GM12874 (cell line): ENCODE results near the gene SCN1B.

ENCODE experiments used
- TF ChIP-seq, protein P1 (sequence below): IDR thresholded peaks from 2 replicates; pipeline ENCODE4 v1.5.1; 2011; ENCODE audit warnings: low read depth, mild to moderate bottlenecking, control low read depth, low read length, moderate library complexity; ENCODE audit not compliant: insufficient read depth

SCN1B gene

DNA sequence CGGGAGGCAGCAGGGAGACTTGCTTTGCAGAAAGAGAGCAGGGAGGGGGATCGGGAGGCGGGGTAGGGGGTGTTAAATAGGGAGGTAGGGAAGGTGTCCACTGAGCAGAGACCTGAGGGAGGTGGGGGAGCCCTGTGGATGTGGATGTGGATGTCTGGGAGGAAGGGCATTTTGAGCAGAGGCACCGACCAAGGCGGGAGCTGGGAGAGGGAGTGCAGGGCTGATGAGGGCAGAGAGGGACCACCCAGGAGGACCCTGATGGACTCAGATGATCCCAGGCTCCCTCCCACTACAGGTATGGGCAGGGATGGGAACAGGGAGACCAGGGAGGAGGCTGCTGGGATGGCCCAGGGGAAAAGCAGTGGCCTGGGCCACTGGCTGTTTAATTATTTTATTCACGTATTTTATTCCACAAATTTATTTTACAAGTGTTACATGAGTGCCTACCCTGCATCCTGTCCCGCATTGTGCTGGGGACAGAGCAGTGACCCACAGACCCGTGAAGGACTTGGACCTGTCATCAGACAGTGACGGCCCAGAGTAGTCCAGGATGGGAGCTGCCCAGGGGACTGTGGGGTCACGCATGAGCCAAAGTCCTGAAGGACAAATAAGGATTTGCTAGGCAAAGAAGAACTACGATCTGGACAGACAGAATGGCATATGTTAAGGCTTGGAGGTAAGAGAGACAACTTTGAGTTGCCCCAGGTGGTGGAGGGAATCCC lies 24.9 kb upstream of the SCN1B start:
- TF ChIP-seq, protein P1, sequence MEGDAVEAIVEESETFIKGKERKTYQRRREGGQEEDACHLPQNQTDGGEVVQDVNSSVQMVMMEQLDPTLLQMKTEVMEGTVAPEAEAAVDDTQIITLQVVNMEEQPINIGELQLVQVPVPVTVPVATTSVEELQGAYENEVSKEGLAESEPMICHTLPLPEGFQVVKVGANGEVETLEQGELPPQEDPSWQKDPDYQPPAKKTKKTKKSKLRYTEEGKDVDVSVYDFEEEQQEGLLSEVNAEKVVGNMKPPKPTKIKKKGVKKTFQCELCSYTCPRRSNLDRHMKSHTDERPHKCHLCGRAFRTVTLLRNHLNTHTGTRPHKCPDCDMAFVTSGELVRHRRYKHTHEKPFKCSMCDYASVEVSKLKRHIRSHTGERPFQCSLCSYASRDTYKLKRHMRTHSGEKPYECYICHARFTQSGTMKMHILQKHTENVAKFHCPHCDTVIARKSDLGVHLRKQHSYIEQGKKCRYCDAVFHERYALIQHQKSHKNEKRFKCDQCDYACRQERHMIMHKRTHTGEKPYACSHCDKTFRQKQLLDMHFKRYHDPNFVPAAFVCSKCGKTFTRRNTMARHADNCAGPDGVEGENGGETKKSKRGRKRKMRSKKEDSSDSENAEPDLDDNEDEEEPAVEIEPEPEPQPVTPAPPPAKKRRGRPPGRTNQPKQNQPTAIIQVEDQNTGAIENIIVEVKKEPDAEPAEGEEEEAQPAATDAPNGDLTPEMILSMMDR: no peak

DNA sequence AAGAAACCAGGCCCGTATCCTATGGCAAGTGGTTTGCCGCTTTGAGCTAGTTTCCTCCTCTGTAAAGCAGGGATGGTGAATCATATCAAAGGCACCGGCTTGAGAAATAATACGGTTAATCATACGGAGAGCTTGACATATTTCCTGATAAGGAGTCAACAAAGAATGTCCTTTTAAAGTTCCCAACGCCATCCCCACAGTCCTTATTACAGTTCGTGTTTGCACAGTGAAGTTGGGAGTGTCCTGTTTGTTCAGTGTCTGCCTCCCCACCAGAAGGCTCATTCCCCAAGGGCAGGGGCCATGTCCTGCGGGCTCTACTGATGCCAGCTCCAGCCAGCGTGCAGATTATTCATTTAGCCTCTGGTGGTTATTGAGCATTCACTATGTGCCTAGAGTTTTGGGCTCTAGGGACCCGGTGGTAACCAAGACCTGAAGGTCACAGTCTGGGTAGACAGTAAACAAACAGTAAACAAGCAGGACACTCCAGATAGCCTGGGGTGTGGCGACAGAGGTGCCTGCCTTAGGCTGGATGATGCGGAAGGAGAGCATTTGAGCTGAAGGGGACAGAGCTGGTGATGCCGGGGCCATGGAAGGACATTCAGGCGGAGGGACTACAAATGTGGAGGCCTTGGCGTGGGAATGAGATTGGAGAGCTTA lies 23.8 kb upstream of the SCN1B start:
- TF ChIP-seq, protein P1: no peak

DNA sequence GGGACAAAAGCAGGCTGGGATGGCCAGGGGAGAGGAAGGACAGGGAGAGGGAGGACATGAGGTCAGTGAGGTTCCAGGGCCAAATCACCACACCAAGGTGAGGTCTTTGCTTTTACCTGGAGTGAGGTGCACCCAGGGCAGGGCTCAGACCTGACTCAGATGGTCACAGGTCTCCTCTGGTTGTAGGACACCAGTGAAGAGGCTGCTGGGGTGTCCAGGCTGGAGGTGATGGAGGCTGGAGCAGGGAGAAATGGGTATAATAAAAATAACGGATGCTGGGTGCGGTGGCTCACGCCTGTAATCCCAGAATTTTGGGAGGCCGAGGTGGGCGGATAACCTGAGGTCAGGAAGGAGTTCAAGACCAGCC lies 23.3 kb upstream of the SCN1B start:
- TF ChIP-seq, protein P1: no peak

DNA sequence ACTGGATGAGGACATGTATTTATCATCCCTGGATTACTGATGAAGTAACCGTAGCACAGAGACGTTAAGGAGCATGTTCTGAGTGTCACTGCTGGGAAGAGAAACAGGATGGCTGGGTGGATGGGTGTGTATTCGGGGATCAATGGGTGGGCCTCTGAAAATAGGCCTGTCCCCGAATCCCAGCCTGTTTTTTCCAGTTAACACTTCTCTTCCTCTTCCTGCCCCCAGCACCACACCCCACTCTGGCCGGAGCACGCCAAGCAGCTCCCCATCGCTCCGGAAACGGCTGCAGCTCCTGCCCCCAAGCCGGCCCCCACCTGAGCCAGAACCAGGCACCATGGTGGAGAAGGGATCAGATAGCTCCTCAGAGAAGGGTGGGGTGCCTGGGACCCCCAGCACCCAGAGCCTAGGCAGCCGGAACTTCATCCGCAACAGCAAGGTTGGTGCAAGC lies 21.4 kb upstream of the SCN1B start:
- TF ChIP-seq, protein P1: no peak

DNA sequence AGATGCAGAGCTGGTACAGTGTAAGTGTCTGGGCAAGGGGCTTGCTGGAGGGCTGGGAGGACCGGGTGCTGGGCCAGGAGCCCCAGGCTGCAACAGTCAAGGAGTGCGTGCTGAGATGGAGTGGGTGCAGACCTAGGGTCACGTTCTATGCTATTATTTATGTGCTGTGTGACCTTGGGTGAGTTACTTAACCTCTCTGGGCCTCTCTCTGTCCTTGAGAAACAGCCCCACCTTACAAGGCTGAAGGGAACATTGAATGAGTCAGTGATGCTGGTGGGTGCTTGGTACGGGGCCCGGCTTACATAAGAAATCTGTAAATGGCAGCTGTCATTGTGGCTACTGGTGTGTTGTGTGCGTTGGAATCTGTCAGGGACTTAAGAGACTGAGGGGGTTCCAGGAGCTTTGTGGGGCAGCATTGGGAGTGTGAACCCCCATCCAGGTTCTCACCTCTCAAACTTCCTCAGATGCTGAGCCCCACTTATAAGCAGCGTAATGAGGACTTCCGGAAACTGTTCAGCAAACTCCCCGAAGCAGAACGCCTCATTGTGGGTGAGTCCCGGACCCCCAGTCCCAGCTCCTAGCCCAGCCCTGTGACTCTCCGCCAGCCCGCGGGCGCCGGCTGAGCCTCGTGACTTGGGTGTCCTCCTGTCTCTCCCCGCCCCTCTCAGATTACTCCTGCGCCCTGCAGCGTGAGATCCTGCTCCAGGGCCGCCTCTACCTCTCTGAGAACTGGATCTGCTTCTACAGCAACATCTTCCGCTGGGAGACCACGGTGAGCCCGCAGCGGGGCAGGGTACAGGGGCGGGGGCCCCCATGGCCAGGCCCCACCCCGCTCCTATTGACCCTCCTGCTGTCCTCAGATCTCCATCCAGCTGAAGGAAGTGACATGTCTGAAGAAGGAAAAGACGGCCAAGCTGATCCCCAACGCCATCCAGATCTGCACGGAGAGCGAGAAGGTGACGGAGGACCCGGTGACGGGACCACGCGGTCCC lies 20.6 kb upstream of the SCN1B start:
- TF ChIP-seq, protein P1: no peak

DNA sequence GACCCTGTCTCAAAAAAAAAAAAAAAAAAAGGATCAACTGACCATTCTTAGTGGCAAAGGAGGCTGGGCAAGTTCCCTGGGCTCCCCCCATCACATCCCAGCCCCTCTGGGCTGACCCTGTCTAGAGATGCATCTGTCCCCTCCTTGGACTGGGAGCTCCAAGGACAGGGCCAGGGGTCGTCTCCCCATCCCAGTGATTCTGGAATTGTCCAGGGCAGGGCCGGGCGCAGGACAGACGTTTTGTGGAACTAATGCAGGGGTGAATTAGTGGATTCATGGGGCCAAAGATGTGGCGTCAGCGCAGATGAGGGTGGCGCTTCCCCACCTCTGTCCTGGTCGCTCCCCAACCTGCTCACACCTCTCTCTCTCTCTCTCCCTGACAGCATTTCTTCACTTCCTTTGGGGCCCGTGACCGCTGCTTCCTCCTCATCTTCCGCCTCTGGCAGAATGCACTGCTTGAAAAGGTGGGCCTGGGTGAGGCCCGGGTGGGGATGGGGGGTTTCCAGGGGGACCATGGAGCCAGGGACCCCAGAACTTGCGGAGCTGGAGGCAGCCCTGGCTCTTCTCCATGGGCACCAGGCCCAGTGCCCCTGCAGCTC lies 19.1 kb upstream of the SCN1B start:
- TF ChIP-seq, protein P1: no peak
